BE2C (cell line): ENCODE results near the gene C17orf50.

Experiments
- DNase-seq: peaks from one replicate; pipeline ENCODE4 v3.0.0-alpha.2; 2020
- H3K27me3 ChIP-seq: fragments of 250-450 bp; sonication (Bioruptor Pico); 2 replicates; pipeline ENCODE4 v1.5.1; 2020; ENCODE audit warnings: mild to moderate bottlenecking
- H3K36me3 ChIP-seq: fragments of 250-450 bp; sonication (Bioruptor Pico); 2 replicates; pipeline ENCODE4 v1.5.1; 2020; ENCODE audit warnings: mild to moderate bottlenecking
- H3K4me1 ChIP-seq: fragments of 250-450 bp; sonication (Bioruptor Pico); 2 replicates; pipeline ENCODE4 v1.5.1; 2020
- H3K4me3 ChIP-seq: 2 replicates; pipeline ENCODE4 v1.5.1; 2011; ENCODE audit warnings: low read depth, low read length
- H3K9me3 ChIP-seq: fragments of 250-450 bp; sonication (Bioruptor Pico); 2 replicates; pipeline ENCODE4 v1.5.1; 2020
- TF ChIP-seq, protein P1 (sequence below): IDR thresholded peaks from 2 replicates; pipeline ENCODE4 v1.5.1; 2012; ENCODE audit warnings: mild to moderate bottlenecking, low read depth, low read length

The C17orf50 gene

DNA sequence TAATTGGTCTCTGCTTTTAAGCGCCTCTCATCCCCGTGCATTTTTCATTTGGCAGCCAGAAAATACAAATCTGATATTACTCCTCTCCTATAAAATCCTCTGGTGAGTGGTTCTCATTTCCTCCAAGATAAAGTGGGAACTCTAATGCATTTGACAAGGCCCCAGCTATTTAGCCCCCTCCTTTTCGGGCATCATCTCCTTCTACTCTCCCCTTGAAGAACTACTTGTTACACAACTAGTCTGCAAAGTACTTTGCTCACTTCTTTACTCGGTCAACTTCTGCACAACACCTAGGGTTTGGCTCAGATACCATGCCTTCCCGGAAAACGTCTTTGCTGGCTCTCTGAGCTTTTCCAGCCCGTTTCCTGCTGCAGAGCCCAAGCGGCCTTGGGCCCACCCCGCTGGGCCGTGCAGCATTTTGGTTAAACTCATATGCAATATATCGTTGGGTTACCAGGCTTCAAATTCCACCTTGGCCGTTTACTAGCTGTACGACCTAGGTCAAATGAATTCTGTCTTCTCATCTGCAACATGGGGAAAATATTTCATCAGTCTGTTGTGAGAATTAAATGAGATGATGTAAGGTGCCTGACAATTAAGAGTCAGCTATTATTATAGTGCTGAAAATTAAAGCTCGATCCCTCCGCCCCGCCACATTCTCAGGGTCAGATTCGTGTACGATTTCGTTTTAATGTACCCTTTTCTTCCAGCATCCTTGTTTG is 47.7 kb downstream of the C17orf50 start:
- peaks cover 5% of the 10 kb centered on the region for H3K36me3 ChIP-seq
- TF ChIP-seq, protein P1, sequence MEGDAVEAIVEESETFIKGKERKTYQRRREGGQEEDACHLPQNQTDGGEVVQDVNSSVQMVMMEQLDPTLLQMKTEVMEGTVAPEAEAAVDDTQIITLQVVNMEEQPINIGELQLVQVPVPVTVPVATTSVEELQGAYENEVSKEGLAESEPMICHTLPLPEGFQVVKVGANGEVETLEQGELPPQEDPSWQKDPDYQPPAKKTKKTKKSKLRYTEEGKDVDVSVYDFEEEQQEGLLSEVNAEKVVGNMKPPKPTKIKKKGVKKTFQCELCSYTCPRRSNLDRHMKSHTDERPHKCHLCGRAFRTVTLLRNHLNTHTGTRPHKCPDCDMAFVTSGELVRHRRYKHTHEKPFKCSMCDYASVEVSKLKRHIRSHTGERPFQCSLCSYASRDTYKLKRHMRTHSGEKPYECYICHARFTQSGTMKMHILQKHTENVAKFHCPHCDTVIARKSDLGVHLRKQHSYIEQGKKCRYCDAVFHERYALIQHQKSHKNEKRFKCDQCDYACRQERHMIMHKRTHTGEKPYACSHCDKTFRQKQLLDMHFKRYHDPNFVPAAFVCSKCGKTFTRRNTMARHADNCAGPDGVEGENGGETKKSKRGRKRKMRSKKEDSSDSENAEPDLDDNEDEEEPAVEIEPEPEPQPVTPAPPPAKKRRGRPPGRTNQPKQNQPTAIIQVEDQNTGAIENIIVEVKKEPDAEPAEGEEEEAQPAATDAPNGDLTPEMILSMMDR: no peak
- DNase-seq: no peak
- no peaks in the 10 kb centered on the region for H3K27me3 ChIP-seq
- H3K4me3 ChIP-seq: peak overlapping the region; percentile 98
- H3K4me1 ChIP-seq: peaks cover 3% of the 10 kb centered on the region; the same call in 1 of the 2 replicates
- H3K9me3 ChIP-seq: no peaks in the 10 kb centered on the region

DNA sequence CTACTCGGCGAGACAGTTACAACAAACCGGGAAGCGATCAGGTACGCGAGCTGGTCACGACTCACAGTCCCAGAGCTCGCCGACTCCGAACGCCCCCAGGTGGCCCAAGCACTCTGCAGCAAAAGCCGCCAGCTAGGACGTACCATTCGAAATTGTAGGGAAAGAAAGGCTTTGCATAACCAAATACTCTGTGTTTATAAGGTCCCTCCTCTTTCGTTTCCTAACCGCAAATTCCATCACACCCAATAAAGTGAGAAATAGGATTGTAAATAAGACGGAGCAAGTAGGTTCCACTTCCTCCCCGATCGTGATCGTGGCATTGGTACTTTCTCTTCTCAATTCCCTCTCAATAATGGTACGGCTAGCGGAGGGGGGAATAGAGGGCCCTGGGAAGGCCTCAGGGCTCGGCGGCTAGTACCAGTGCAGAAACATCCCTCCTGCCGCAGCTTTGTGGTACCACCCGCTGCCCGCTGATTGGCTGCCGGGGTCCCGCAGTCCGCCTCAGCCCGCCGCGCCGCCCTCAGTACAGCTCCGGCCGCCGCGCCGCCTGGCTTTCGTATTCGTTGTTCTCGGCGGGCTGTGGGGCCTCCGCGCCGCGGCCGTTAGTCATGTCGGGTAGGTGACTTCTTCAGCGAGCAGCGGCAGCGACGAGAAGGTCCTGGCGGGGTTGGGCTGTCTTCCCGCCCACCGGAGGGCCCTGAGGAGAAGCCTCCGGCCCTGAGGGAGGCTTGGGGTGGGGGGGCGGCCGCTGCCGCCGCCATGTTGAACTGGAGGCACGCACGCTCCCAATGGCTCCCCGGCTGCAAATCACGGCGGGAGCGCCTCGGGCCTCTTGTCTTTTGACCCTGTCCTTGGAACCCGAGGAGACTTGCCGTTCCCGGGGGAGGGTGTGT is 48.5 kb downstream of the C17orf50 start, which contains the start of gene TAF15:
Gene TAF15, plus strand, starts transcription at position 523 of the 893 bp plus-strand sequence. Its CDS starts 86 bp downstream, at position 609.
- Histone ChIP-seq H3K36me3 (peaks cover 5% of the 10 kb centered on the region), H3K4me3 (peak within 1 kb of the TSS; percentile 98), H3K9me3 (no peaks in the 10 kb centered on the region), H3K27me3 (no peaks in the 10 kb centered on the region), H3K4me1 (peaks cover 3% of the 10 kb centered on the region; the same call in 1 of the 2 replicates)
- peak; percentile 98 for DNase-seq
- TF ChIP-seq, protein P1: peak; percentile 89

DNA sequence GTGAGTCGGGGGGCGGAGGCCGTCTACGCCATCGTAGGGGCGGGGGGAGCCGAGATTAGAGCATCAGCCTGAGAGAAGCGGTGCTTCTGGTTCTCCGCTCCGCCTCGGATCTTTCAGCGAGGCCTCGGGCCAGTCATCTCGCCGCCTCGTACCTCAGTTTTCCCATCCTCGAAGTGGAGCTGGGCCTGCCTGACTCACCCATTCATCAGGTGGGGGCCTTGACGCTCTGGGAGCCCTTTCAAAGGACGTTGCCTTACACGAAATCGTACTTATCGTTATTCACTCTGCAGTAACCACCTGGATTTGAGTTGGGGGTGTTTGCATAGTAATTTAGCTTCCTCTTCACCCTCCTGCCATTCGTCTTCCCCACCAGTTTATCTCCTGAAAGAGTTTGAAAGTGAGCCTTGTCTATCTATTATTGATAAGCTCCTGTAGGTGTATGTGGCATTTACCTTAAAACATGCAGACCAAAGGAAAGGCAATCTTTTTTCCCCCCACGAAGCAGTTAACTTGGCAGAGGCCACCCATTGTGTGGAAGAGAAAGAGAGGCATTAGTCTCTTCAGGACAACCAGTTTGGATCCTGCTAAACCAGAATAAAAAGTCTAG is 49.3 kb downstream of the C17orf50 start:
- TF ChIP-seq, protein P1: no peak
- H3K36me3 ChIP-seq: peaks cover 5% of the 10 kb centered on the region
- DNase-seq: no peak
- peak overlapping the region; percentile 98 for H3K4me3 ChIP-seq
- H3K27me3 ChIP-seq: no peaks in the 10 kb centered on the region
- peaks cover 5% of the 10 kb centered on the region; the same call in 1 of the 2 replicates for H3K4me1 ChIP-seq
- no peaks in the 10 kb centered on the region for H3K9me3 ChIP-seq

DNA sequence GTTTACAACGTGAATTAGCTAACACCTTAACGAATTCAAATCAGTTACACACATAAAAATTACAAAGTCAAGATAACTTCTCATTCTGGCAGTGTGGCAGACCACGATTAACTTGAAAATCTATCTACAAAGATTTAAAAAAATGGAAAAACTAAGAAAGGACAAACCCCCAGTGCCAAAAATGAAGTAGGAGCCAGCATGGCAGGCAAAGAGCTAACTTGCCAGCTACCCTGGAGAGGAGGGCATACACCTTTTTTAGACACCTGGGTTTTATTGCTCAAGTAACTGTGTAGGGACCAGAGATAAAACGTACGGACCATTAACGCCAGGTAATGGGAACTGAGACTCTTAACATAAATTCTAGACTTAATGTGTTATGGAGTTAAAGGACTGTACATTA is 51.1 kb downstream of the C17orf50 start:
- H3K27me3 ChIP-seq: no peaks in the 10 kb centered on the region
- no peaks in the 10 kb centered on the region for H3K9me3 ChIP-seq
- H3K4me1 ChIP-seq: peaks cover 16% of the 10 kb centered on the region
- TF ChIP-seq, protein P1: no peak
- peaks cover 15% of the 10 kb centered on the region for H3K36me3 ChIP-seq
- no peak overlapping the region for H3K4me3 ChIP-seq
- DNase-seq: no peak

DNA sequence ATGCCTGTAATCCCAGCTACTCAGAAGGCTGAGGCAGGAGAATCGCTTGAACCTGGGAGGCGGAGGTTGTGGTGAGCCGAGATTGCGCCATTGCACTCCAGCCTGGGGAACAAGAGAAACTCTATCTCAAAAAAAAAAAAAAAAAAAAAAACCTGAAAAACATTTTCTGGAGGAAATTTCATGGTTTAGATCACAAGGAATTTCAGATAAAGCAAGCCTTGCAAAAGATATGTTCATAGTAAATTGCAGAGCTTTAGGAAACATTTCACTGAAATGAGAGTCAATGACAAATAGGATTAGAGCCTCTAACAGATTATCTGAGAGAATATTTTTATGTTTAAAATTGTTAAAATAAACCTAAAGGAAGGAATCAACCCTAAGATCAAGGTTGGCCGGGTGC is 51.8 kb downstream of the C17orf50 start:
- peaks cover 16% of the 10 kb centered on the region for H3K4me1 ChIP-seq
- H3K36me3 ChIP-seq: peaks cover 22% of the 10 kb centered on the region
- H3K27me3 ChIP-seq: no peaks in the 10 kb centered on the region
- no peak overlapping the region for H3K4me3 ChIP-seq
- H3K9me3 ChIP-seq: no peaks in the 10 kb centered on the region
- TF ChIP-seq, protein P1: no peak
- DNase-seq: no peak
